ENCODE results near the gene EID2. TPM values are rescaled to one million over a fixed set of nuclear protein-coding genes. Genes with fewer than 3 reads are reported as not detected.

EID2 gene
- total and polyA plus RNA-seq, 2 of the 8 experiments (the other 6 are each of a cell fraction or from before 2014, with no cell fraction given) = 7.8 to 29.6 TPM

DNA sequence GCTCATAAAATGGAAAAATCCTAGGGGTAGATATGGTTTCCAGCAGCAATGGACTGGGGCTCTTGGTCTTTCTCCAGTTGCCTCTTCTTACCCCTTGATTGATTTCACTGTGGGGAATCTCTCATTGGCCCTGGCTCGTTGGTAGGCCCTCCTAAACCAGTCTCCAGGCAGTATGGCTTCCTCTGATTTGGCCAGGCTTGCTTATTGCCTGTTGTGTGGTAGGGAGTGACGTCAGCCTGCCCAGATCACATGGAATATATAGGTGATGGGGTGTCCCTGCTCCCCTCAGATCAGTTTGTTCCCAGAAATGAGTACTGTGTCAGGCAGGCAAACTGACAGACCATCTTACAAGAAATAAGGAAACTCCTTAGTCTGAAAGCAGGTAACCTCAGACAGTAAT lies 30.7 kb downstream of the EID2 start:
- Histone ChIP-seq H2BK120ac (replicated peaks; ENCODE audit: low read depth, low read length) (no peak overlapping the region), H3K4ac (replicated peaks; ENCODE audit: insufficient read length, low read depth, low read length) (no peak overlapping the region), H4K20me1 (replicated peaks in 1 of 2; ENCODE audit: control insufficient read depth in 1 of 2, insufficient read depth in 2 of 2, low read length in 2 of 2) (peaks cover 0 to 3% of the 10 kb centered on the region in 2 experiments), H3K4me3 (ENCODE audit: extremely low read depth in 1 of 4, insufficient read depth in 2 of 4, low read depth in 3 of 4, low read length in 4 of 4) (no peak overlapping the region), H3K4me1 (replicated peaks in 1 of 4; ENCODE audit: control insufficient read depth in 3 of 4, insufficient read depth in 4 of 4, low read length in 3 of 4) (peaks cover 0 to 4% (median 0%) of the 10 kb centered on the region in 4 experiments; a peak in 2 of 7 replicates), H2AK5ac (ENCODE audit: low read depth, low read length) (no peak overlapping the region), H2BK20ac (ENCODE audit: low read length) (no peak overlapping the region), H2BK12ac (ENCODE audit: low read depth, low read length) (no peak overlapping the region), H3K79me1 (ENCODE audit: low read depth, low read length) (no peaks in the 10 kb centered on the region), H3K23ac (ENCODE audit: insufficient read length) (no peak overlapping the region), H3K56ac (replicated peaks; ENCODE audit: insufficient read length, low read depth, low read length) (no peak overlapping the region), H3K79me2 (ENCODE audit: control insufficient read depth in 1 of 2, insufficient read depth in 2 of 2, low read length in 2 of 2) (no peaks in the 10 kb centered on the region), H3K9ac (replicated peaks in 1 of 4; ENCODE audit: extremely low read depth in 1 of 4, low read depth in 3 of 4, low read length in 3 of 4) (no peak overlapping the region), H4K5ac (ENCODE audit: insufficient read length, low read depth, low read length) (no peak overlapping the region), H3K27me3 (replicated peaks in 1 of 4; ENCODE audit: control insufficient read depth in 3 of 4, extremely low read depth in 1 of 4, insufficient read depth in 3 of 4, low read length in 3 of 4) (peaks cover 25 to 51% (median 47%) of the 10 kb centered on the region in 4 experiments), H3K4me2 (ENCODE audit: insufficient read depth in 1 of 2, low read depth in 2 of 2, low read length in 2 of 2) (no peak overlapping the region), H2BK5ac (ENCODE audit: low read depth, low read length) (no peak overlapping the region), H3K9me3 (ENCODE audit: insufficient read depth in 2 of 2, low read depth in 1 of 2, low read length in 1 of 2) (peaks cover 0 to 6% of the 10 kb centered on the region in 2 experiments; a peak in 1 of 4 replicates), H3K36me3 (ENCODE audit: control insufficient read depth in 2 of 4, insufficient read depth in 4 of 4, low read length in 3 of 4) (no peaks in the 10 kb centered on the region), H3K18ac (ENCODE audit: extremely low read depth, low read length) (no peak overlapping the region), H2BK15ac (ENCODE audit: low read length) (no peak overlapping the region), H4K91ac (replicated peaks; ENCODE audit: insufficient read length, low read length) (no peak overlapping the region), H4K8ac (ENCODE audit: extremely low read depth, insufficient read depth, low read length) (no peak overlapping the region), H2AFZ (ENCODE audit: low read length) (no peak overlapping the region), H3K14ac (ENCODE audit: insufficient read length) (no peak overlapping the region), H3K23me2 (ENCODE audit: low read depth, low read length) (peaks cover 7% of the 10 kb centered on the region), H3K27ac (ENCODE audit: low read depth, low read length) (no peak overlapping the region)
- WGBS, 2 experiments (ENCODE audit: extremely low coverage in 1 of 2, insufficient coverage in 1 of 2, insufficient read length in 1 of 2, insufficient replicate concordance in 2 of 2, low coverage in 1 of 2, low lambda C conversion rate in 2 of 2, missing lambda C conversion rate in 1 of 2) = 87% methylated on average over 2 of the region's 2 CpGs; no CpG with 5 or more reads in 1 of the 2 experiments
- FAIRE-seq (no peak), DNase-seq (ENCODE audit: low read depth in 1 of 2, low spot score in 2 of 2) (no peak)
- TF ChIP-seq SIX5 (IDR thresholded peaks at IDR 0.05; ENCODE audit: low read depth, low read length) (no peak), SRF (IDR thresholded peaks at IDR 0.05; ENCODE audit: low read depth, low read length) (no peak)
- ChIA-PET POLR2A (ENCODE audit: partially characterized antibody) (interaction anchor here (0.6 to 1.6 kb wide), 6 partner anchors 8 to 77 kb away, joined by 3 to 7 read pairs (median 3); no protein-coding TSS in a partner anchor), CTCF (ENCODE audit: partially characterized antibody) (interaction anchor here (0.8 to 1.2 kb wide), 3 partner anchors 9 to 35 kb away, joined by 3 to 4 read pairs (median 3); no protein-coding TSS in a partner anchor)
